Neuronal stem cell (in vitro differentiated cells): ENCODE results near the gene KIF1C.

Experiments used
- DNase-seq: peaks from one replicate; pipeline ENCODE4 v3.0.0-alpha.2; 2013; ENCODE audit warnings: low spot score
- H2AFZ ChIP-seq: one replicate; pipeline ENCODE4 v1.6.1; 2013; ENCODE audit warnings: mild to moderate bottlenecking, low read length, inconsistent platforms
- H2AK5ac ChIP-seq: 2 replicates; pipeline ENCODE4 v1.6.1; 2013; ENCODE audit warnings: low read depth, mild to moderate bottlenecking, inconsistent platforms, low read length, moderate library complexity, mixed read lengths
- H2BK120ac ChIP-seq: 2 replicates; pipeline ENCODE4 v1.6.1; 2013; ENCODE audit warnings: low read depth, mild to moderate bottlenecking, inconsistent platforms, low read length, moderate library complexity, mixed read lengths
- H2BK12ac ChIP-seq: one replicate; pipeline ENCODE4 v1.6.1; 2013; ENCODE audit warnings: low read length, inconsistent platforms
- H2BK15ac ChIP-seq: 2 replicates; pipeline ENCODE4 v1.6.1; 2013; ENCODE audit warnings: mild to moderate bottlenecking, low read length, inconsistent platforms, mixed read lengths
- H2BK5ac ChIP-seq: one replicate; pipeline ENCODE4 v1.6.1; 2013; ENCODE audit warnings: inconsistent platforms, mild to moderate bottlenecking, low read length, moderate library complexity
- H3K14ac ChIP-seq: one replicate; pipeline ENCODE4 v1.6.1; 2013; ENCODE audit warnings: low read length, inconsistent platforms
- H3K18ac ChIP-seq: 2 replicates; pipeline ENCODE4 v1.6.1; 2013; ENCODE audit warnings: low read length, inconsistent platforms
- H3K23ac ChIP-seq: 2 replicates; pipeline ENCODE4 v1.6.1; 2013; ENCODE audit warnings: low read depth, mild to moderate bottlenecking, mixed read lengths, low read length, inconsistent platforms; ENCODE audit not compliant: poor library complexity
- H3K27ac ChIP-seq: replicated peaks from 3 replicates; pipeline ENCODE4 v1.5.1; 2013; ENCODE audit warnings: low read length, inconsistent platforms
- H3K27me3 ChIP-seq, 3 experiments: 2 replicates each; pipeline ENCODE4 v1.6.1; 2013; ENCODE audit warnings: low read length in 3 of 3, mild to moderate bottlenecking in 2 of 3, inconsistent platforms in 1 of 3, low read depth in 1 of 3, mixed read lengths in 1 of 3, moderate library complexity in 1 of 3; ENCODE audit not compliant: control insufficient read depth in 3 of 3, insufficient read depth in 3 of 3
- H3K36me3 ChIP-seq, 2 donors: replicated peaks in 1 of 2; 2 replicates each; pipeline ENCODE4 v1.6.1; 2013; ENCODE audit warnings: low read length in 2 of 2; ENCODE audit not compliant: control insufficient read depth in 2 of 2, insufficient read depth in 2 of 2
- H3K4ac ChIP-seq: 2 replicates; pipeline ENCODE4 v1.6.1; 2013; ENCODE audit warnings: inconsistent platforms, mild to moderate bottlenecking, low read length, moderate library complexity
- H3K4me1 ChIP-seq, 2 donors: 1 replicate in 1 of 2; 2 replicates in 1 of 2; pipeline ENCODE4 v1.6.1; 2013; ENCODE audit warnings: low read length in 2 of 2, low read depth in 1 of 2; ENCODE audit not compliant: control insufficient read depth in 2 of 2, insufficient read depth in 1 of 2
- H3K4me2 ChIP-seq: one replicate; pipeline ENCODE4 v1.6.1; 2013; ENCODE audit warnings: mild to moderate bottlenecking, low read length, inconsistent platforms; ENCODE audit not compliant: insufficient read depth, poor library complexity, severe bottlenecking
- H3K4me3 ChIP-seq, 2 donors: 2 replicates each; pipeline ENCODE4 v1.5.1; 2013; ENCODE audit warnings: low read length in 2 of 2, mild to moderate bottlenecking in 2 of 2, inconsistent platforms in 1 of 2, moderate library complexity in 1 of 2
- H3K79me1 ChIP-seq: one replicate; pipeline ENCODE4 v1.6.1; 2013; ENCODE audit warnings: low read depth, mild to moderate bottlenecking, inconsistent platforms, low read length, moderate library complexity
- H3K9ac ChIP-seq: one replicate; pipeline ENCODE4 v1.6.1; 2013; ENCODE audit warnings: mild to moderate bottlenecking, low read depth, low read length, inconsistent platforms; ENCODE audit not compliant: poor library complexity
- H3K9me3 ChIP-seq, 2 donors: replicated peaks in 1 of 2; 2 replicates each; pipeline versions ENCODE3 to v1.6.1; 2013; ENCODE audit warnings: low read length in 2 of 2, mild to moderate bottlenecking in 2 of 2, inconsistent platforms in 1 of 2, low read depth in 1 of 2, mixed read lengths in 1 of 2, moderate library complexity in 1 of 2; ENCODE audit not compliant: control insufficient read depth in 2 of 2, insufficient read depth in 1 of 2
- H4K8ac ChIP-seq: one replicate; pipeline ENCODE4 v1.6.1; 2013; ENCODE audit warnings: low read depth, mild to moderate bottlenecking, inconsistent platforms, low read length, moderate library complexity
- H4K91ac ChIP-seq: one replicate; pipeline ENCODE4 v1.6.1; 2013; ENCODE audit warnings: low read length, low read depth, mild to moderate bottlenecking, inconsistent platforms; ENCODE audit not compliant: poor library complexity
- WGBS, 2 donors: extraction: QIAGEN DNeasy Blood & Tissue Kit; methylation state at CpG; one replicate each; pipeline ENCODE4 v1.1.7; 2013; ENCODE audit warnings: missing lambda C conversion rate in 2 of 2, mixed read lengths in 1 of 2; ENCODE audit not compliant: insufficient read length in 2 of 2, insufficient replicate concordance in 1 of 2; ENCODE audit errors: extremely low coverage in 2 of 2; 5-methylcytosine and 5-hydroxymethylcytosine counted together

KIF1C gene

DNA sequence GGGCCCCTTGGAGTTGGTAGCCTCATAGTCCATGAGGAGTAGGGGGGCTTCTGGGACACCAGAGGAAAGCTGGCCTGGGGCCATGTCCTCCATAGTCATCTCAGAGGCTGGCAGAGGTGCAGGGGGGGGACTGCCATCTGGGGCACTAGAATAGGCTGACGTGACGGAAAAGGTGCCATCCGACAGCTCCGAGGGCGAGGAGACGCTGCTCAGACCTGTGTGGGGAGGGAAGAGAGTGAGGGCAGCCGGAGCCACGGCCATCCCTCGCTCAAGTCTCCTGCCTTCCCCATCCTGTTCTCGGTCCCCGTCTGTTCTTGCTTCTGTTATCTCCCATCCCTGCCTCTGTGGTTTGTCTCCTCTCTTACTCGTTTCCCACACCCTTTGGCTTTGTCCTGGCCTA lies 25.4 kb upstream of the KIF1C start:
- H2BK12ac ChIP-seq: no peak overlapping the region
- no peak overlapping the region for H4K8ac ChIP-seq
- H3K27me3 ChIP-seq: no peaks in the 10 kb centered on the region
- H2BK5ac ChIP-seq: no peak overlapping the region
- peaks cover 2% of the 10 kb centered on the region for H3K79me1 ChIP-seq
- no peak overlapping the region for H3K27ac ChIP-seq
- H2BK15ac ChIP-seq: no peak overlapping the region
- WGBS, 2 donors: no CpG with 5 or more reads among the region's 12 CpGs
- peaks cover 0 to 1% of the 10 kb centered on the region in 2 donors for H3K9me3 ChIP-seq
- H3K9ac ChIP-seq: peak overlapping the region; percentile 65
- no peak overlapping the region for H3K18ac ChIP-seq
- no peak overlapping the region for H3K14ac ChIP-seq
- no peak for DNase-seq
- H3K4ac ChIP-seq: no peak overlapping the region
- no peak overlapping the region for H3K23ac ChIP-seq
- H3K36me3 ChIP-seq: peaks cover 7 to 20% of the 10 kb centered on the region in 2 donors
- H2AFZ ChIP-seq: no peak overlapping the region
- no peak overlapping the region for H4K91ac ChIP-seq
- H2BK120ac ChIP-seq: no peak overlapping the region
- H3K4me1 ChIP-seq: peaks cover 4 to 11% of the 10 kb centered on the region in 2 donors
- H3K4me3 ChIP-seq: no peak overlapping the region
- no peak overlapping the region for H3K4me2 ChIP-seq
- H2AK5ac ChIP-seq: no peak overlapping the region

GRCh38 chr17:4972752-4973151 lies 25.0 kb upstream of the KIF1C start:
- no peak overlapping the region for H2BK15ac ChIP-seq

DNA sequence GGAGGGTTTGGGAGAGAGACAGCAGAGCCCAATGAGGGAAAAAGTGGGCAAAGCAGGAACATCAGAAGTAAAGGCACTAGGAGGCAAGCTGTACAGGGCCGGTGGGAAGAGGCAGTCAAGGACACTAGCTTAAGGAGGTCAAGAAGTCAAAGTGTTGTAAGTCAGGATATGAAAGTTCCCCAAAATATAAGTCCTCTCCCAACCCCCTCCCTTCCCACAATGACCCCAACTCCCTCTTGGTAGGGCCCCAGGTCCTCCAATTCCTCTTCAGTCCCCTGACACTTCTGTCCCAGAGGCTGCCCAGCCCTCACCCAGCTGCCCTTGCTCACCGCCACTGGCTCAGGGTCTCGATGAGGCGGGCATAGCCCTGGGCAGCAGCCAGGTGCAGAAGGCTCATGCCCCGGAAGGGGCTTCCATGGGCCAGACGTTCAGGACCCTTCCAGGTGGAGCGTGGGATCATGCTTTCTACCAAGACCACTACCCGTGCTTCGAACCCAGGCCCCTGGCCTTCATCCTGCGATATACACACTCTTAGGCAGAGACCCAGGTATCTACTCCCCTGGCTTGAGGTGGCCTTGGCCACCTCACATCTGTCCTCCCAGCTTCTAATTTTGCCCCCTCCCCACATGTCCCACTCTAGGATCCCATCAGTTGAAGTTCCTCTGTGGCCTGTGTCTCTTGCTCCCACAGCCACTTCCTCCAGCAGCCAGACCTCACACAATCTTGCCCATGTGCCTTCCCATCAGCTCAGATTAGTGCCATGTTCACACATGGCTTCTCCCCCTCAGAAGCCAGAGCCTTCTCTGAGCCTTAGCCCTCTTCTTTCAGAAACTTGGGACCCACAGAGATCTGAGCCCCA lies 24.3 kb upstream of the KIF1C start:
- no peak for DNase-seq
- H3K9ac ChIP-seq: no peak overlapping the region
- no peak overlapping the region for H3K4me3 ChIP-seq
- no peak overlapping the region for H2BK12ac ChIP-seq
- no peak overlapping the region for H2BK15ac ChIP-seq
- no peak overlapping the region for H3K18ac ChIP-seq
- H3K4ac ChIP-seq: no peak overlapping the region
- peaks cover 10 to 20% of the 10 kb centered on the region in 2 donors for H3K36me3 ChIP-seq
- H3K79me1 ChIP-seq: no peaks in the 10 kb centered on the region
- H2AFZ ChIP-seq: no peak overlapping the region
- peaks cover 0 to 1% of the 10 kb centered on the region in 2 donors for H3K9me3 ChIP-seq
- no peak overlapping the region for H3K4me2 ChIP-seq
- H3K27ac ChIP-seq: no peak overlapping the region
- H3K23ac ChIP-seq: no peak overlapping the region
- H4K91ac ChIP-seq: peak overlapping the region; percentile 5
- H2AK5ac ChIP-seq: no peak overlapping the region
- no peak overlapping the region for H3K14ac ChIP-seq
- no CpG with 5 or more reads among the region's 10 CpGs for WGBS, 2 donors
- H4K8ac ChIP-seq: no peak overlapping the region
- H2BK120ac ChIP-seq: no peak overlapping the region
- H2BK5ac ChIP-seq: no peak overlapping the region
- no peaks in the 10 kb centered on the region for H3K27me3 ChIP-seq
- H3K4me1 ChIP-seq: peaks cover 2 to 10% of the 10 kb centered on the region in 2 donors

More at GRCh38 chr17:4972752-4973151, 25.0 kb upstream of the KIF1C start:
- Histone ChIP-seq H3K27ac (no peak overlapping the region), H3K14ac (no peak overlapping the region), H3K18ac (no peak overlapping the region), H3K4me2 (no peak overlapping the region), H2AK5ac (no peak overlapping the region), H3K23ac (peak overlapping the region; percentile 39), H3K9me3 (peaks cover 0 to 1% of the 10 kb centered on the region in 2 donors), H4K8ac (no peak overlapping the region), H3K27me3 (no peaks in the 10 kb centered on the region), H2BK5ac (no peak overlapping the region), H3K4me3 (no peak overlapping the region), H4K91ac (no peak overlapping the region), H2AFZ (no peak overlapping the region), H3K9ac (no peak overlapping the region), H2BK120ac (no peak overlapping the region), H3K4me1 (peaks cover 4 to 11% of the 10 kb centered on the region in 2 donors), H3K4ac (no peak overlapping the region), H2BK12ac (no peak overlapping the region), H3K36me3 (peaks cover 10 to 20% of the 10 kb centered on the region in 2 donors), H3K79me1 (peaks cover 2% of the 10 kb centered on the region)
- DNase-seq: no peak
- no CpG with 5 or more reads among the region's 12 CpGs for WGBS, 2 donors

DNA sequence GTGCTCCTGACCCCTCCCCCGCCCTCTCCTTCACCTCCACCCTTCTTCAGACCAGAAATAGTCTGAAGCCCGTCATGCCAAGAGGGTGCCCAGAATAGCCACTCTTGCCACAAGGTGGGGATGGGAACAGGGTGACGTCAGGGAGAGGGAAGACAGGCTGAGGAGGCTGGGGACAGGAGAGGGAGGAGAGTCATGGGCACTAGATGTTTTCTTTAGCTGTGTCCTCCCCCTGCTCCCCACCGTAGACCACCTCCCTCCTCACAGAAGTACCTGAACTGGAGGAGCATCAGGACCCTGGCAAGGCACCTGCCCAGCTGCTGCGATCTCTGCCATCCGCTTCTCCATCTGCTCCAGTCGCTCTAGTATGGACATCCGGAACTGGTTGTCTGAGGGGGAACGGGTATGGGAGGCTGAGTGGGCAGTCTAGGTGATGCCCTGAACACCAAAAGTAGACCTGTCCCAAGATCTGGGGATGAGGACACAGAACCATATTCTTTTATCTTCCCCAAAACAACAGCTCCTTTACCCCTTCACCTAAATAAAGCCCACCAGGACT lies 23.6 kb upstream of the KIF1C start:
- H3K36me3 ChIP-seq: peaks cover 10 to 20% of the 10 kb centered on the region in 2 donors
- H3K9me3 ChIP-seq: peaks cover 0 to 1% of the 10 kb centered on the region in 2 donors
- no peak overlapping the region for H2BK15ac ChIP-seq
- WGBS, 2 donors: no CpG with 5 or more reads among the region's 9 CpGs
- no peak overlapping the region for H2BK12ac ChIP-seq
- no peak overlapping the region for H3K23ac ChIP-seq
- H3K27ac ChIP-seq: no peak overlapping the region
- H3K27me3 ChIP-seq: no peaks in the 10 kb centered on the region
- no peak overlapping the region for H3K14ac ChIP-seq
- H3K18ac ChIP-seq: no peak overlapping the region
- no peak overlapping the region for H3K4me3 ChIP-seq
- H2AK5ac ChIP-seq: no peak overlapping the region
- no peaks in the 10 kb centered on the region for H3K79me1 ChIP-seq
- DNase-seq: no peak
- H3K9ac ChIP-seq: no peak overlapping the region
- H3K4me2 ChIP-seq: no peak overlapping the region
- no peak overlapping the region for H3K4ac ChIP-seq
- no peak overlapping the region for H4K8ac ChIP-seq
- no peak overlapping the region for H2BK5ac ChIP-seq
- no peak overlapping the region for H2AFZ ChIP-seq
- H2BK120ac ChIP-seq: no peak overlapping the region
- no peak overlapping the region for H4K91ac ChIP-seq
- peaks cover 2 to 3% of the 10 kb centered on the region in 2 donors for H3K4me1 ChIP-seq
